Measurements from ENCODE around the gene UCKL1. TPM values are rescaled to one million over a fixed set of nuclear protein-coding genes. Genes with fewer than 3 reads are reported as not detected.

The UCKL1 gene
- total RNA-seq, 1 donor from 2014 or later, result 130 TPM

- peaks cover 2% of the 10 kb centered on the region for H3K27me3 Mint-ChIP-seq (ENCODE audit: unreplicated experiment)
- DNase-seq, result no peak
- H3K9me3 Mint-ChIP-seq (ENCODE audit: unreplicated experiment), result peaks cover 7% of the 10 kb centered on the region
- H3K4me1 Mint-ChIP-seq (ENCODE audit: low read depth, unreplicated experiment), result no peaks in the 10 kb centered on the region
- no peak overlapping the region for H3K27ac Mint-ChIP-seq (ENCODE audit: unreplicated experiment)
- H3K4me3 Mint-ChIP-seq (ENCODE audit: unreplicated experiment), result no peak overlapping the region
- no peak for TF ChIP-seq CTCF (IDR thresholded peaks at IDR 0.05; ENCODE audit: partially characterized antibody, unreplicated experiment)
- peaks cover 4% of the 10 kb centered on the region for H3K36me3 Mint-ChIP-seq (ENCODE audit: unreplicated experiment)
Observed at GRCh38 chr20:63929071-63929470, 27.1 kb downstream of the UCKL1 start.

- no peaks in the 10 kb centered on the region for H3K36me3 Mint-ChIP-seq (ENCODE audit: unreplicated experiment)
- no peak overlapping the region for H3K4me3 Mint-ChIP-seq (ENCODE audit: unreplicated experiment)
- H3K27me3 Mint-ChIP-seq (ENCODE audit: unreplicated experiment), result no peaks in the 10 kb centered on the region
- H3K9me3 Mint-ChIP-seq (ENCODE audit: unreplicated experiment), result peaks cover 3% of the 10 kb centered on the region
- H3K4me1 Mint-ChIP-seq (ENCODE audit: low read depth, unreplicated experiment), result no peaks in the 10 kb centered on the region
- H3K27ac Mint-ChIP-seq (ENCODE audit: unreplicated experiment), result no peak overlapping the region
- no peak for DNase-seq
- no peak for TF ChIP-seq CTCF (IDR thresholded peaks at IDR 0.05; ENCODE audit: partially characterized antibody, unreplicated experiment)
Observed at GRCh38 chr20:63926298-63926697, 29.9 kb downstream of the UCKL1 start.

- H3K27me3 Mint-ChIP-seq (ENCODE audit: unreplicated experiment), result no peaks in the 10 kb centered on the region
- H3K36me3 Mint-ChIP-seq (ENCODE audit: unreplicated experiment), result no peaks in the 10 kb centered on the region
- H3K27ac Mint-ChIP-seq (ENCODE audit: unreplicated experiment), result no peak overlapping the region
- H3K4me3 Mint-ChIP-seq (ENCODE audit: unreplicated experiment), result no peak overlapping the region
- peaks cover 3% of the 10 kb centered on the region for H3K9me3 Mint-ChIP-seq (ENCODE audit: unreplicated experiment)
- no peak for DNase-seq
- no peaks in the 10 kb centered on the region for H3K4me1 Mint-ChIP-seq (ENCODE audit: low read depth, unreplicated experiment)
- TF ChIP-seq CTCF (IDR thresholded peaks at IDR 0.05; ENCODE audit: partially characterized antibody, unreplicated experiment), result no peak
Observed at GRCh38 chr20:63924241-63924640, 32.0 kb downstream of the UCKL1 start.

GRCh38 chr20:63923651-63924050, 32.6 kb downstream of the UCKL1 start:
- Mint-ChIP-seq H3K4me3 (ENCODE audit: unreplicated experiment) (no peak overlapping the region), H3K9me3 (ENCODE audit: unreplicated experiment) (peaks cover 3% of the 10 kb centered on the region), H3K4me1 (ENCODE audit: low read depth, unreplicated experiment) (no peaks in the 10 kb centered on the region), H3K27ac (ENCODE audit: unreplicated experiment) (no peak overlapping the region), H3K27me3 (ENCODE audit: unreplicated experiment) (no peaks in the 10 kb centered on the region), H3K36me3 (ENCODE audit: unreplicated experiment) (no peaks in the 10 kb centered on the region)
- DNase-seq, result no peak
- TF ChIP-seq CTCF (IDR thresholded peaks at IDR 0.05; ENCODE audit: partially characterized antibody, unreplicated experiment), result no peak

- Mint-ChIP-seq H3K4me1 (ENCODE audit: low read depth, unreplicated experiment) (no peaks in the 10 kb centered on the region), H3K27ac (ENCODE audit: unreplicated experiment) (no peak overlapping the region), H3K9me3 (ENCODE audit: unreplicated experiment) (peaks cover 6% of the 10 kb centered on the region), H3K4me3 (ENCODE audit: unreplicated experiment) (no peak overlapping the region), H3K27me3 (ENCODE audit: unreplicated experiment) (peaks cover 3% of the 10 kb centered on the region), H3K36me3 (ENCODE audit: unreplicated experiment) (no peaks in the 10 kb centered on the region)
- DNase-seq, result no peak
- no peak for TF ChIP-seq CTCF (IDR thresholded peaks at IDR 0.05; ENCODE audit: partially characterized antibody, unreplicated experiment)
Observed at GRCh38 chr20:63920226-63920625, 36.0 kb downstream of the UCKL1 start.

All from glutamatergic neuron (in vitro differentiated cells).